OCI-LY7 (cell line): ENCODE measurements around the gene RELCH. TPM values are rescaled to one million over a fixed set of nuclear protein-coding genes. Genes with fewer than 3 reads are reported as not detected.

Experiments used
- BruUV-seq: library from RNA; stranded (reverse); fragments of 400-500 nt; replicated peaks from 2 replicates; lab custom pipeline; 2021; lab: Mats Ljungman, UMichigan
- CTCF ChIA-PET: fragments of 300-600 bp; sonication (Branson Sonifier 250); formaldehyde crosslinking; loops from one replicate; lab custom pipeline; 2022; ENCODE audit warnings: antibody characterized with exemption; ENCODE audit not compliant: unreplicated experiment; lab: Charles Lee
- POLR2A ChIA-PET: fragments of 300-600 bp; sonication (Branson Sonifier 250); formaldehyde crosslinking; loops from one replicate; lab custom pipeline; 2022; ENCODE audit warnings: antibody characterized with exemption; lab: Charles Lee
- DNase-seq: peaks from one replicate; pipeline ENCODE4 v3.0.0-alpha.2; 2015; ENCODE audit warnings: low spot score
- H2AFZ ChIP-seq: fragments of 200-600 bp; sonication (generic), shearing (Covaris generic); 2 replicates; pipeline ENCODE4 v1.6.1; 2014; ENCODE audit warnings: mild to moderate bottlenecking, antibody characterized with exemption, low read length, moderate library complexity
- H3K27ac ChIP-seq: fragments of 200-600 bp; sonication (generic); 2 replicates; pipeline ENCODE4 v1.5.1; 2014; ENCODE audit warnings: mixed run types, low read depth, mild to moderate bottlenecking, moderate library complexity, low read length, inconsistent platforms; ENCODE audit not compliant: poor library complexity, severe bottlenecking
- H3K36me3 ChIP-seq: fragments of 200-600 bp; sonication (generic); 2 replicates; pipeline ENCODE4 v1.6.1; 2014; ENCODE audit warnings: mild to moderate bottlenecking, antibody characterized with exemption, low read length, moderate library complexity, mixed read lengths; ENCODE audit not compliant: insufficient read depth
- H3K4me1 ChIP-seq: fragments of 200-600 bp; sonication (generic); 2 replicates; pipeline ENCODE4 v1.5.1; 2014; ENCODE audit warnings: mild to moderate bottlenecking, low read length; ENCODE audit not compliant: insufficient read depth, poor library complexity, severe bottlenecking
- H3K4me2 ChIP-seq: fragments of 200-600 bp; sonication (generic); 2 replicates; pipeline ENCODE4 v1.6.1; 2014; ENCODE audit warnings: mild to moderate bottlenecking, low read length
- H3K4me3 ChIP-seq: fragments of 200-600 bp; sonication (generic); 2 replicates; pipeline ENCODE4 v1.5.1; 2014; ENCODE audit warnings: mild to moderate bottlenecking, low read depth, low read length; ENCODE audit not compliant: poor library complexity, severe bottlenecking
- H3K79me2 ChIP-seq: fragments of 200-600 bp; sonication (generic); 2 replicates; pipeline ENCODE4 v1.6.1; 2016; ENCODE audit warnings: low read depth, mild to moderate bottlenecking, low read length, moderate library complexity, mixed read lengths; ENCODE audit not compliant: insufficient read depth
- H3K9me2 ChIP-seq: fragments of 200-600 bp; sonication (generic); 2 replicates; pipeline ENCODE4 v1.6.1; 2016; ENCODE audit warnings: mild to moderate bottlenecking, low read length, mixed read lengths; ENCODE audit not compliant: insufficient read depth
- H3K9me3 ChIP-seq: fragments of 200-600 bp; sonication (generic); 2 replicates; pipeline ENCODE4 v1.6.1; 2014; ENCODE audit warnings: mild to moderate bottlenecking, mixed run types, low read length, mixed read lengths
- H4K20me1 ChIP-seq: fragments of 200-600 bp; sonication (generic); 2 replicates; pipeline ENCODE4 v1.6.1; 2014; ENCODE audit warnings: mild to moderate bottlenecking, antibody characterized with exemption, low read length, moderate library complexity, mixed read lengths; ENCODE audit not compliant: insufficient read depth
- CTCF ChIP-seq: fragments of 200-600 bp; sonication (generic); conservative IDR thresholded peaks from 2 replicates; pipeline ENCODE4 v1.5.1; 2014; ENCODE audit warnings: mild to moderate bottlenecking, antibody characterized with exemption, low read length, moderate library complexity, mixed read lengths
- EZH2phosphoT487 ChIP-seq: fragments of 200-600 bp; sonication (generic); IDR thresholded peaks from 2 replicates; pipeline ENCODE4 v1.6.1; 2018; ENCODE audit warnings: low read depth, borderline replicate concordance, mild to moderate bottlenecking, mixed run types, antibody characterized with exemption, low read length, moderate library complexity, mixed read lengths
- intact Hi-C: fragments of 100-400 bp; cut with micrococcal nuclease; formaldehyde crosslinking; loops from one replicate; pipeline ENCODE4 v1.10.0; 2022; ENCODE audit not compliant: unreplicated experiment
- total RNA-seq, 2 experiments: library from RNA; depleted of rRNA in 1 of 2; stranded (reverse); fragments of >200 nt in 1 of 2; shearing (Covaris generic) in 1 of 2; gene quantifications; 2 replicates each; pipeline ENCODE4 v1.2.3, GENCODE V29; 2014 to 2022

The RELCH gene
- total RNA-seq, 2 experiments from 2014 or later = 21.2 to 23.1 TPM

GRCh38 chr18:62336618-62337017, 149.6 kb downstream of the RELCH start:
- BruUV-seq = no TSS peak
- DNase-seq = no peak
- CTCF ChIA-PET = no interaction called here

GRCh38 chr18:62337336-62337735, 150.3 kb downstream of the RELCH start:
- POLR2A ChIA-PET = no interaction called here
- H4K20me1 ChIP-seq = no peaks in the 10 kb centered on the region

More at GRCh38 chr18:62336618-62337017, 149.6 kb downstream of the RELCH start:
- intact Hi-C loops = no loop called here
- POLR2A ChIA-PET = no interaction called here
- Histone ChIP-seq H2AFZ (no peak overlapping the region), H3K27ac (no peak overlapping the region), H3K36me3 (no peaks in the 10 kb centered on the region), H3K79me2 (no peaks in the 10 kb centered on the region), H3K9me2 (no peaks in the 10 kb centered on the region), H4K20me1 (no peaks in the 10 kb centered on the region), H3K4me2 (no peak overlapping the region), H3K9me3 (no peaks in the 10 kb centered on the region), H3K4me1 (no peaks in the 10 kb centered on the region), H3K4me3 (no peak overlapping the region)
- TF ChIP-seq CTCF = no peak
- TF ChIP-seq EZH2phosphoT487 = no peak

More at GRCh38 chr18:62337336-62337735, 150.3 kb downstream of the RELCH start:
- no peak overlapping the region for H3K4me3 ChIP-seq
- H3K27ac ChIP-seq = no peak overlapping the region
- CTCF ChIA-PET = no interaction called here
- no peaks in the 10 kb centered on the region for H3K79me2 ChIP-seq
- H3K4me2 ChIP-seq = no peak overlapping the region
- DNase-seq = no peak
- no peaks in the 10 kb centered on the region for H3K9me2 ChIP-seq
- TF ChIP-seq EZH2phosphoT487 = no peak
- no peak for TF ChIP-seq CTCF
- no peaks in the 10 kb centered on the region for H3K4me1 ChIP-seq
- intact Hi-C loops = no loop called here
- no peak overlapping the region for H2AFZ ChIP-seq
- H3K9me3 ChIP-seq = no peaks in the 10 kb centered on the region
- no peaks in the 10 kb centered on the region for H3K36me3 ChIP-seq
- no TSS peak for BruUV-seq
